Stimulated activated CD8-positive, alpha-beta memory T cell treated with anti-CD3 and anti-CD28 coated beads, Interleukin-4, amount 100 ng/mL, for 24 hours (primary cell): ENCODE results near the gene ATP6V1E1.

Source experiments
- DNase-seq: peaks from one replicate; pipeline ENCODE4 v3.0.0-alpha.2; 2020; ENCODE audit warnings: low read depth

The ATP6V1E1 gene

DNA sequence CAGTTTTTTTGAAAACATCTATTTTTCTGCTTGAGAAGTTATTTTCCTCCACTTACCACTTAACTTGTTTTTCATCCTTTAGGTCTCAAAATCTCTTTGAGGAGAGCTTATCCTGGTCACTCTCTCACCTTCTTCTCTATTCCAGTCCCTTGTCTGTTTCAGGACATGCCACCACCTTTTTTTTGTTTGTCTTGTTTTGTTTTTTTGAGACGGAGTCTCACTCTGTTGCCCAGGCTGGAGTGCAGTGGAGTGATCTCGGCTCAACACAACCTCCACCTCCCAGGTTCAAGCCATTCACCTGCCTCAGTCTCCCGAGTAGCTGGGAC, 5.4 kb upstream of the ATP6V1E1 start:
- no peak for DNase-seq

DNA sequence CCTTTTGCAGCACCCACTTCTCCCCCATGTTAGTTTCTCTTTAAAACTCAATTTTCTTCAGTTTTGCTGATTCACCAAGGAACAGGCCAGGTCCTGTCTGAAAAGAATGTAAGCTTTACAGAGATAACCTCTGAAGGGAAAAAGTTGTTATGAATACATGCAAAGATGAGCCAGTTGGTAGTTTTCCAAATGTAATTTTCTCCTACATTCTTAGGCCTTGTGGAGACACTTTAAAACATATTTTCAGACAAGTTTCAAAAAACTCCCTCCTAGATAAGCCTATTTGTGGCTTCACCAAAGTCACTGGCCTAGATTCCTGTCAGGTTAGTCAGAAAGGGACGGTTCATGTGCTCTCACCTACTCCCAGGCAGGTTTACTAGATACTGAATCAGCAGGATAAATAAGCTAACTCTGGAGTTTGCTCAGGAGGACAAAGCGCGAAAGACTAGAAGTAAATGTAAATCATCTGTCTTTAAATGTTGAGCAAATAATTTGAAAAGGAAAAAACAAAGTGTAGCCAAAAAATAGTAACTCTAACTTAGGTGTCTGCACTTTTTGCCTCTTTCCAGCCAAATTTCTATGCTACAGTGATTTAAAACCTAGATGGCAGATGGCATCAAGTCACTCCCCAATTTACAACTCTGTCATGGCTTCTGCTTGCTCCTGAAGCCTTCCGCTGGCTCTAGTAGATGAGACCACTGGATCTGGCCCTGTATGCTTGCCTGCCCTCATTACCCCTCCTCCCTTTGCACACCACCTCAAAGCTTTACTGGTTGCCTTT, 4.9 kb upstream of the ATP6V1E1 start:
- DNase-seq = no peak

DNA sequence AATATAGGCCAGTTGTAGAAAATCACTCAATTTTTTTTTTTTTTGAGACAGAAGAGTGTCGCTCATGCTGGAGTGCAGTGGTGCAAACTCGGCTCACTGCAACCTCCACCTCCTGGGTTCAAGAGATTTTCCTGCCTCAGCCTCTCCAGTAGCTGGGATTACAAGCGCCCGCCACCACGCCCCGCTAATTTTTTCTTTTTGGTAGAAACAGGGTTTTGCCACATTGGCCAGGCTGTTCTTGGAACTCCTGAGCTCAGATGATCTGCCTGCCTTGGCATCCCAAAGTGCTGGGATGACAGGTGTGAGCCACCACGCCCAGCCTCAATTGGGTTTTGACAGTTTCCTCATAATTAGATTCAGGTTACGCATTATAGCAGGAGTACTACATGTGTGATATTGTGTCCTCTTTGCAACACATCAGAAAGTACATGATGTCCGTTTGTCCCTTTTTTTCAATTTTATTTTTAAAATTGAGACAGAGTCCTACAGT, 2.6 kb upstream of the ATP6V1E1 start:
- DNase-seq = no peak

DNA sequence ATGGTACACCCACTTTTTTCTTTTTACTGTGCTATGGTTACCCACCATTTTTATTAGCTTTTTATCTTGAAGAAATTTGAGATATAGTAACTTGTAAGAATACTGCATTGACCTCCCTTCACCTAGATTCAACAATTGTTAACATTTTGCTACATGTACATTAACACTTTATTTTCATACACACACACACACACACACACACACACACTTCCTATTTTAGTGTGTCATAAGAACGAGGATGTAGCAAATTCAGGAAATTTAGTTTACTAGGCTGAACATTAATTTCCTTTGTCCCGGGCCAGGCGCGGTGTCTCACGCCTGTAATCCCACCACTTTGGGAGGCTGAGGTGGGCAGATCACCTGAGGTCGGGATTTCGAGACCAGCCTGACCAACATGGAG, 1.1 kb upstream of the ATP6V1E1 start:
- DNase-seq = no peak

DNA sequence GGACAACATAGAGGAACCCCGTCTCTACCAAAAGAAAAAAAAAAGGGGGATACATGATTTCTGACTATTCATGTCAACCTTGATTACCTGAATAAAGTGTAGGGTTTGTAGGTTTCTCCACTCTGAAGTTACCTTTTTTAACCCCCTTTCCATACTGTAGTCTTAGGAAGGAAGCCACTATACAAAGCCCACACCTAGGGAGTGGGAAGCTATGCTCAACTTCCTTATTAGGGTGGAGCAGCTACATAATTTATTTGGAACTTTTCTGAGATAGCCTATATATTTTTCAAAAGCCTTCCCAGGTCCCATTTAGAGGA, 582 bp upstream of the ATP6V1E1 start:
- no peak for DNase-seq

DNA sequence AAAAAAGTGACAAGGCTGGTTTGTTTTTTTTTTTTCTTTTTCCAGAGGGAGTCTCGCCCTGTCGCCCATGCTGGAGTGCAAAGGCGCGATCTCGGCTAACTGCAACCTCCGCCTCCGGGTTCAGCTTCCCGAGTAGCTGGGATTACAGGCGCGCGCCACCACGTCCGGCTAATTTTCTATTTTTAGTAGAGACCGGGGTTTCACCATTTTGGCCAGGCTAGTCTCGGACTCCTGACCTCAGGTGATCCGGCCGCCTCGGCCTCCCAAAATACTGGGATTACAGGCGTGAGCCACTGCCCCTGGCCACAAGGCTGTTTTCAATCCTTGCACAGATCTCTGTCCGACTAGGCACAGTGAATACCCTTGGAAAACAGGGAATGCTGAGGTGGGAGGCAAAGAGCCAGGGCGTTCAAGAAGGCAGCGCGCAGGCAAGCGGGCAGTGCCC, 566 bp downstream of the ATP6V1E1 start:
- no peak for DNase-seq

DNA sequence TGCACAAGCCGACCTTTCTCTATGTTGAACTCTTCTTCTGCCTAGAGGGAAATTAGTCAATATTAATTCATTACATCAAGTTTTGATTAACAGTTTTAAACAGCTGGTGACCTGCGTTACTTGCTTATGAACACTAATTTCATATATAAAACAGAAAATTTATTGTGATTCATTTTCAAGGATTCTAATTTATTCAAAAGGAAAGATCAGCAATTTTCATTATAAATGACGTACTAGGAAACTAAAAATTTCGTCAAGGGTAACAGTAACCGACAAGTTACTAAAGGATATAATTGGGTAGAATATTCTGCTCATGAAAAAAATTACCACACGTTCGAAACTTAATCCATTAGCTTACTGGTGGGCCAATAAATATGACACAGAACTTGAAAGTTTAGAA, 15.3 kb downstream of the ATP6V1E1 start:
- DNase-seq = no peak

DNA sequence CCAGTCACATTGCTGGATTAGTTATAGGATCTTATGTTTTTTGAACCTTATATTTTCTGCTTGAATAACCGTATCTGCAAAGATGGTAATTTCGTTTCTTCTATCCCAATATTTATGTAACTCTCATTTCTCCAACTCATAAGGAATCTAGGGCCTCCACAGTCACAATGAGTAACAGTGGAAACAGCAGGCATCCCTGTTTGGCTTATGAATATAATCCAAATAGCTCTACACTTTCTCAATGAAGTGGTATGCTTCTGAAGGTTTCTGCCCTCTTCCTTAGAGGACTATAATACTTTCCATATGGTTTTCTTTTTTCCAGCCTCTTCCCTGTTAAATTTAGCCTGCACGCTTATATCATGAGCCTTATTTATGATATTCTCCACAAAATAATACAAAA, 16.5 kb downstream of the ATP6V1E1 start:
- DNase-seq = no peak

DNA sequence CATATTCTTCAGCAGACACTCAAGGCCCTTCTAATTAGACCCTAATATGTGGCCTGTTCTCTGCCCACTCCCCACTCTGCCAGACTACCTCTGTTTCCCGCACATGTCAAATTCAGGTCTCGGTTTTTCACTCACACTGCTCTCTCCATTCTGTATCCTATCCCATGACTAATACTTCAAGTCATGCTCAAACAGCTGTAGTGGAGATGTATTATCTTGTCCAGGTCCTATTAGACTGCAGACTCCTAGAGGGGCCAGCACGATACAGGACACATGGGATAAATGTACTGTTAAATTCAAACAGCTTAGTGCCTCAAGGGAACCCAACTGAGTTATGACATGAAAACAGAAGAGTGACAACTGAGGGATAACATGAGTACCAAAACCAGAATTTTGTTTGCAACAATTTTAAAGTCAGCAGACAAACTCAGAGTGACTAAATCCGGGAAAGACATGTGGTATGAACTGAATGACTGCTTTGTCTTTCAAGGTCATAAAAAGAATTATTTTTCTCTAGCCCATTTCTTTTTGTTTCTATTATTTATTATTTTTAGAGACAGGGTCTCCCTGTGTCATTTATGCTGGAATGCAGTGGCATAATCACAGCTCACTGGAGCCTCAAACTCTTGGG, 20.5 kb downstream of the ATP6V1E1 start:
- no peak for DNase-seq

DNA sequence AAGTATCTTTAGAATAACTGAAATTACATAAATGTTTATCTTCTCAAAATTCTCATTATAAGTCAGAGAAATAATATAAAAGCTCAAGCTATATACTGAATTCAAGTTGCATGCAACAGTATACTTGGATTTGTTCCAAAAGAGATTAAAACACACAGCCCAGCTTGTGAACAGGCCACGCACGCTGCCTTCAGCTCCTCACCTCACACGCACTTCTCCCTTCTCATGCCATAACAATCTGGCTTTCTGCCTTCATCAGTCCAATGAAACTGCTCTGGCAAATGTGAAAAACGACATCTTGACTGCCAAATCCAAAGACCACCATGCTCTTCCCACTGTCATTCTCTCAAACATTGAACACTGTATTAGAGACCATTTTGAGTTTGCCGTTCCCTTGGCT, 22.1 kb downstream of the ATP6V1E1 start:
- DNase-seq = no peak

DNA sequence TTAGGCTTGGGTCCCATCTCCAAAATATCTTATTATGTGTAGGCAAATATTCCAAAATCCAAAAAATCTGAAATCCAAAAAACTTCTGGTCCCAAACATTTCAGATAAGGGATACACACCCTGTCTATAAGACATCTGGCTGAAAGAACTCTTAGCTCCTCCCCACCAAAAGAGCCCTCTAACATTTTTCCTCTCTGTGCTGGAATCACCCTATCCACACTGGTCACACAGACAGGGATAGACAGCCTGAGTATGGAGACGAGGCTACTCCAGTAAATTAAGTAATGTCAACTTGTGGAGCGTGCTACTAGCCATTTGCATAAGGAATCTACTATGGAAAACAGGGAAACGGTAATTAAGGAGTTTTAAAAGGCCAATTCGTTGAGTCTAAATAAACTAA, 24.9 kb downstream of the ATP6V1E1 start:
- no peak for DNase-seq

DNA sequence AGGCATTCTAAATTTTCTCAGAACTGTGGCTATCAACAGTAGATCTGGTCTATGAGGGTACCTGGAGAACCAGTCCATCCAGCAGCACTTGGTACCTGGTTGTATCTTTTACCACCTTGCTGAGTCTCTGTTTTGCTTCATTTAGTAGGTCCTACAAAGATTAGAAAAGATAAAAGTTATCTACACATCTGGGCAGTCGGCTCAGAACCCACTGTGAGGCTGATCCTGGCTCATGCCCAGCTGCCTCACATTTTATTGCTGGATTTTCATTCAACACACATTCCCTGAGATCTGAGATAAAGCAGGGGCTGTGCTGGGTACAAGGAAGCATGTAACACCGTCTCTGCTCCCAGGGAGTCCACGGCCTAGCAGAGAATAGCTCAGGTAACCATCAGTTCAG, 27.5 kb downstream of the ATP6V1E1 start:
- no peak for DNase-seq

DNA sequence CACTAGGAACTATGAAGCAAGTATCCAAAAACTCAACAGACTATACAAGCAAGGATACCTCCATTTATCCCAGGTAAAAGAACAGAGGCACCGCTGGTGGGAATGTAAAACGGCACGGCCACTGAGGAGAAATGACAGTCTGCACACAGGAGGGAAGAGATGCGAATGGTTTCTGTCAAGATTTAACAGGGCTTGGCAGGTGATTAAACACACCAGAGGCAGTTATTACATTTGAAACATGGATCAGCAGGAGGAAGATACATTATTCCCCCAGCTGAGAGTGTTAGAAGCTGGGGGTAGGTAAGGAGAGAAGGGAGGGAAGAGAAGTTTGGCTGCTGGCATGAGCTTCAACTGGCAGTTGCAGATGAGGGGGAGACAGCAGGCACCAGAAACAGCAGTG, 30.2 kb downstream of the ATP6V1E1 start:
- DNase-seq = no peak

DNA sequence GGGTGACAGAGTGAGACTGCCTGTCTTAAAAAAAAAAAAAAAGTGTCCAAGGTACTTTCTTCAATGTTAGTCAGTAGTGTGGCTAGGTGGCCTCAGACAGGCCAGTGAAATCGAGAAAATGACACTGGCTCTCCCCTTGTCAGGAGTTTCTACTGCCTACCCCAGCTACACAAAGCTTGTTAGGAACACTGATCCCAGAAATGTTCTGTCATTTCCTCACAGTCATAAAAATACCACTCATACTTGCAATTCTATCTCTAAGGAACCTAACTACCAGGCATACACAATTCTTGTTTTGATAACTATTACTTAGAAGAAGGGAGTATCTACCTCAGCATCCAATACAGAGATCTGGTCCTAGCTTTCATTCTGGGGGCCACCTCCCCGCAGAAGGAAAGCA, 31.3 kb downstream of the ATP6V1E1 start:
- DNase-seq = no peak

DNA sequence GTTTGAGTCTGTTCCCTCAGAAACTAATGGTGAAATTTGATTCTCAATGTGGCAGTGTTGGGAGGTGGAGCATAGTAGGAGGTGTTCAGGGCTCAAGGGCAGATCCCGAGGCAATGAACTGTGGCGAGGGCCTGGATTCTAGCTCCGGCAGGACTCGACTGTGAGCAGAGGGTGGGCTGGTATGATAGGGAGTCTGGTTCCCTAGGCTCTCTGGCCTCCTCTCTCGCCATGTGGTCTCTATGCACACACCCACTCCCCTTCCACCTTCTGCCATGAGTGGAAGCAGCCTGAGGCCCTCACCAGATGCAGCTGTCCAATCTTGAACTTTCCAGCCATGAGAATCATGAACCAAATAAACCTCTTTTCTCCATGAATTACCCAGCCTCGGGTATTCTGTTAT, 32.3 kb downstream of the ATP6V1E1 start:
- DNase-seq = no peak

DNA sequence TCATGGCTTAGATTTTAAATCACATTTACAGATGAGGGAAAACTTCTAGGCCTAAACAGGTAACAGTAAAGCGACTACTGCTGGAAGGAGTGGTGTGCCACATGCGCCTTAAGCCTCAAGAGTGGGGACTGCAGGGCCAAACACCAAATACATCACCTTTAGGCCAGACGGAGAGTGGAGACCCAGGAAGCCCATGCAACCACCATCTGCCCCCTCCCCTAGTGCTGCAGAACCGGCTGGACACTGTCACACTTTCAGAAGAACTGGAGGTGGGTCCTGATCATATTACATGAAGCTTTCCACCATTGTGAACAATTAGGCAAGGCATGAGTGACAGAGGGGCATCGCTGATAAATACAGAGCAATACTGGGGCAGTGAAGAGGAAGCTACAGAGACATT, 36.3 kb downstream of the ATP6V1E1 start:
- DNase-seq = no peak

DNA sequence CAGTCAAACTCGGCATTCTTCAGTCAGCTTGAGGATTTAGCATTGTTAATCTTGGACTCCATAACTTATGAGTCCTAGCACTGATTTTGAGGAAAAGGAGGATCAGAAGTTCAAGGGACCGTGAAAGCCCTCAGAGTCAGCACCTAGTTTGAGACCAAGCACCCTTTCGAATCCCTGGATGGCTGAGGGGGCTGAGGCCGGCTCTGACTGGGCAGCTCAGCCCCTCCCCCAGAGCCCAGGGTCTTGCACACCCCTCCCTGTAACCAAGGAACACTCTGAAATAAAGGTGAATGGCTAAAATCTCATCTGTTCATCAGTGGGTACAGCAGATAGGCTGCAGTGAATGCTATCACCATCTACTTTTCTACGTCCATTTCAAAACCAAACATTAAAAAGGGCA, 38.0 kb downstream of the ATP6V1E1 start:
- DNase-seq = no peak

DNA sequence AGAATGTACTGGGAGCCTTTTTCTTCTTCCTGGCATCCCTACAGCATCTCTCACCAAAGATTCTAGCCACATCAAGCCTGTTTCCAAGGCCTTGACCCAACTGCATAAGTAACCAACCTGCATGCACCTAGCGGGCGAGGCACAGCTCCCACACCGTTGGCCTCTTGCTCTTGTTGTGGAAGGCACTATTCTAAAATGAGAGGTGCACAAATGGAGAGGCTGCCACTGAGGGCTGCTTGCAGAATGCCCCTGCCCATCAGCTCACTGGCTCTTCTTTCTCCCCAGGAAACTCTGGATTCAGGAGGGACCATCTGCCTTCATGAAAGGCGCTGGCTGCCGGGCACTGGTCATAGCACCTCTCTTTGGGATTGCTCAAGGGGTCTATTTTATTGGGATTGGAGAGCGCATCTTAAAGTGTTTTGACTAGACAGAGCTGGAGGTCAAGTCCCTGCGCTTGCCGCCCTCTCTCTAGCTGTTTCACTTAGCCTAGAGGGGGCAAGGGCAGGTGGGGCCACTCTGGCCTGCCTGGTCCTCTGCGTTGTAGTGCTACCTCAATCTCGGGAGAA, 38.7 kb downstream of the ATP6V1E1 start:
- DNase-seq = no peak

DNA sequence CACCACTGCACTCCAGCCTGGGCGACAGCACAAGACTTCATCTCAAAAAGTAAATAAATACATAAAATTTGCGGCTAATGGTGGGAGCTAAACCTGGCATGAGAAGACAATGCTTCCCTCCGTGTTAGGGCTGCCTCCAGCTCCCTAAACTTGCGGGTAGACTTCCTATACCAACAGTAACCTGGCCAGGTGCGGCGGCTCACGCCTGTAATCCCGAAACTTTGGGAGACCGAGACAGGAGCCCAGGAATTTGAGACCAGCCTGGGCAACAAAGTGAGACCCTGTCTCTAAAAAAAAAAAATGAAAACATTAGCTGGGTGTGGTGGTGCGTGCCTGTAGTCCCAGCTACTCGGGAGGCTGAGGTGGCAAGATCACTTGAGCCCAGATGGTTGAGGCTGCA, 39.9 kb downstream of the ATP6V1E1 start:
- no peak for DNase-seq

DNA sequence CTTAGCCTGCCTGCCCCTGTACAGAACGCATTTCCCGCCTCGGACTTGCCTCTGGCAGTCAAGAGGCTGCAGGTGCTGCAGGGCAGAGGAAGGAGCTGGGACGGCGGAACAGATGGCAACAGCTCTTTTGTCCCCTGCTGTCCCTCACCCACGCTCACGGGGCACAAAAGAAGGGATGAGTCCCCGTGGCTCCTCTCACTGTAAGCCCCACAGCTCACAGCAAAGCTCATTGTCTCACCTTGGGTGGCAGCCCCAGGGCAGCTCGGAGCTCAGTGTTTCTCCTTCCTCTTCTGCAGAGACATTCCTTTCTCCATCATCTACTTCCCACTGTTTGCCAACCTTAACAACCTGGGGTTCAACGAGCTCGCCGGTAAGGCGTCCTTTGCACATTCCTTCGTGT, 40.9 kb downstream of the ATP6V1E1 start:
- no peak for DNase-seq

DNA sequence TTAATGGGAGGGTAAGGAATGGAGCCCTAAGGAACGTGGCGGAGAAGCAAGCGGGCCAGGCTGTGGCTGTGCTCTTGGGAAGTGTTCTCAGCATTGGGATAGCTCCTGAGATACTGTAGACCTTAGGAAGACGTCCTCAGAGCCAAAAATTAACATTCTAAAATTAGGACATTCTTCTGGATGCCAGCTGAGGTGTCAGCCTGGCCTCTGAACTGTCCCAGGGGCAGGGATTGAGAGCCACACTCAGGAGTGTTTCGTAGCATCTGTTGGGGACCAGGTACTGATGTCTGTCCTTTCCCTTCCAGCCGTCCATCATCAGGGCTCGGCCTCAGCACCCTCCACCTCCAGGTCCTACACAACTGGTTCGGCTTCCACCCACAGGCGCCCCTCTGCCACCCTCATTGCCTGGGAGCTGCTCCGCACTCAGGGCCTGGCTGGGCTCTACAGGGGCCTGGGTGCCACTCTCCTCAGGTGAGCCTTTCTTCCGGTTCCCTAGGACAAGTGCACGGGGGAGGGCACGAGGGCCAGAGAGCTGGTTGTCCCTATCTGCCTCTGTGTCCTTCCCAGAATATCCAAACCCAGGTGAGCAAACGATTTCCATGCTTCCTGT, 41.6 kb downstream of the ATP6V1E1 start:
- no peak for DNase-seq

DNA sequence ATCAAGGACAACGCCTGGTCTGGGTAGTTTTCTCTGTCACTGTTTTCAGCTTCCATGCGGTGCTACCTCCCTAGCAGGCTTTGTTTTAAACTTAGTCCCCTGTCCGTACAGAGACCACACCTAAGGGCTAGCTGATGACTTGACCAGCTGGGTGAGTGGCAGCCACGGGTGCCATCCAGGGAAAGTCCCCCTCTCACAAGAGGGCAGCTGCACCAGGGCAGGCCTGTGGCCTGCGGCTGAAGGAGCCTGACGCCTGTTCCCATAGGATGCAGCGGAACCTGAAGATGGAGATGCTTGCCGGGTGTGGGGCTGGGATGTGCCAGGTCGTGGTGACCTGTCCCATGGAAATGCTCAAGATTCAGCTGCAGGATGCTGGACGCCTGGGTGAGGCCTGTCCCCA, 45.4 kb downstream of the ATP6V1E1 start:
- no peak for DNase-seq

DNA sequence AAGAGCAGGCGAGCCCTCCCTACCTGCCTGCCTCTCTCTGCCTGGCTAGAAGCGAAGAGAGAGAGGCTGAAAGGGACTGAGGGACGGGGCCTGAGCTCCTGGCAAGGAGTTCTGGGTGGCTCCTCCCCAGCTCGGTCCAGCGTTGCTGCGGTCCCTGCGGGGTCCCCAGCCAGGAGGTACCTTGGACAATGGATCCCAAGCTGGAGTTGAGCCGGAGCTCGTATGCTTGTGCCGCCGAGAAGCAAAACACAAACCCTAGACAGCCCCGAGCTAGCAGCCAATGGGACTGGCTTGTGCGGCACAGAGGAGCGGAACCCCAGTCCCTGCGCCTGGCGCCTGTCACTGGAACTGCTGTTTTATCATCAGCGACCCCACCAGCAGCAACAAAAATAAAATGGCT, 46.9 kb downstream of the ATP6V1E1 start:
- no peak for DNase-seq
